HG02763 (cell line): ENCODE data around the gene TMEM248.
"Not testable (repeated sequence)": the region's sequence is repeated elsewhere in the genome, so short reads cannot be mapped to it uniquely, and the experiment has no call there.

ENCODE experiments used
- ATAC-seq: cut with Tn5 transposase; IDR thresholded peaks from one replicate; pipeline ENCODE4 v1.9.1; 2021; ENCODE audit warnings: mild to moderate bottlenecking, moderate library complexity; ENCODE audit not compliant: unreplicated experiment

Gene TMEM248

DNA sequence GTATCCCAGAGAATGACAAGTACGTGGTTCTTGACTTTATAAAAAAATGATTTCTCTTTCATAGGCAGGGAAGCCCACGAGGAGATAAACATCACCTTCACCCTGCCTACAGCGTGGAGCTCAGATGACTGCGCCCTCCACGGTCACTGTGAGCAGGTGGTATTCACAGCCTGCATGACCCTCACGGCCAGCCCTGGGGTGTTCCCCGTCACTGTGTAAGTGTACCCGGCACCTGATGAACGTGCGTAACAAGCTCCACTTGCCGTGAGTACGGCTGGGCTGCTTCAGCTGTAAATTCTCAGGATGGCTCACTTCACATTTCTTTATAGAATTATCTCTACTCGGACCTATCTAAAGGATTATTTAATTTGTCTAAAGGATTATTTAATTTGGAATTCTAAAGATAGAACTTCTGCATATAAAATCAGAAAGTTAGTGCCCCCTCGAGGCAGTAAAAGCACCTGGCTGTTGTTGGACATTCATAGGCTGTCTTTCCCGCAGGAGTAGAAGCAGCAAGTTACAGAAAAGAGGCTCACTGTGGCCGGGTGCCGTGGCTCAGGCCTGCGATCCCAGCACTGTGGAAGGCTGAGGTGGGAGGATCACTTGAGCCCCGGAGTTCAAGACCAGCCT lies 27.6 kb downstream of the TMEM248 start:
- ATAC-seq, result no peak

DNA sequence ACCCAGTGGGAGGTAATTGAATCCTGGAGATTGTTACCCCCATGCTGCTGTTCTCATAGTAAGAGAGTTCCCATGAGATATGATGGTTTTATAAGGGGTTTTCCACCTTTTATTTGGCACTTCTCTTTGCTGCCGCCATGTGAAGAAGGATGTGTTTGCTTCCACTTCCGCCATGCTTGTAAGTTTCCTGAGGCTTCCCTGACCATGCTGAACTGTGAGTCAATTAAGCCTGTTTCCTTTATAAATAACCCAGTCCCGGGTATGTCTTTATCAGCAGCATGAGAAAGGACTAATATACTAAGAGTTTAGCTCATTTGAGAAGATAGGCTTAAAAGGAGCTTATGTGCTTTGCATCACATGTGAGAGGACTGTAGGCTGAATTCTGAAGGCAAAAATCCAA lies 29.3 kb downstream of the TMEM248 start:
- ATAC-seq, result no peak

DNA sequence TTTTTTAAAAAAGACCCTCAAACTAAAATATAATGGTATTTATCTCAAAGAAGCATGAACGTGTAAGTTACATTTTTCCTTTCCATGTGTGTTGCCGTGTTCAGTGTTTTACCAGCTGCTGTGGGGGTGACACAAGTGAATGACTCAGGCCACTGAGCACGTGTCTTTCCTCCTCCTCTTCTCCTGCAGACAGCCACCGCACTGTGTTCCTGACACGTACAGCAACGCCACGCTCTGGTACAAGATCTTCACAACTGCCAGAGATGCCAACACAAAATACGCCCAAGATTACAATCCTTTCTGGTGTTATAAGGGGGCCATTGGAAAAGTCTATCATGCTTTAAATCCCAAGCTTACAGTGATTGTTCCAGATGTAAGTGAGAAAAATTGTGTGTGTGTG lies 29.7 kb downstream of the TMEM248 start:
- no peak for ATAC-seq

DNA sequence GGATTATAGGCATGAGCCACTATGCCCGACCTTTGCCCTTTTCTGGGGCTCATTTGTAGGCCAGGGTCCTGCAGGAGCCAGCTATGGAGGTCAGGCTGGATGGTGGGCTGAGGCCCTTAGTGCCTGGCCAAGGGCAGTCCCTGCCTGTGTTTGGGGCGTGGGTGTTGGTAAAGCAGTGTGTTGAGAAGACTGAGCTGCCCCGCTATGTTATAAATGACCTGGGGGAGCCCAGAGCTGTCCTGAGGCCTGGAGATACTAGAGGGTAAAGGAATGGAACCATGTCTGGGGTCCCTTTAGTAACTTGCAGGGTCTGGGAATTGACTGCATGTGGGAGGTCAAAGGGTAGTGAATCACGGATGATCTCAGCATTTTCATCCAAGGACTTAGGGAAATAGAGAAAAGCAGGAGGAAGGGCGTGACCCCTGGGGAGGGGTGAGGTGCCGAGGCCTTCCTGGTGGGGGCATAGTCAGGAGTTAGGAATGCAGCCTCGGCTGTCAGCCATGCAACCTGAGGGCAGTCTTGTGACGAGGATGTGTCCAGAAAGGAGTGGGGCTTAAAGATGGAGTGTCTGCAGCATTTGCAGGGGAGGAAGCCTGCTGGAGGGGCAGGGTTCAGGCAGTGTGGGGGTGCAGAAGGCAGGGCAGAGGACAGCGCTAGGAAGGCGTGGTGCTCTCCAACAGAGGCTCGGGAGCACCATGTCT lies 31.5 kb downstream of the TMEM248 start:
- no peak for ATAC-seq

DNA sequence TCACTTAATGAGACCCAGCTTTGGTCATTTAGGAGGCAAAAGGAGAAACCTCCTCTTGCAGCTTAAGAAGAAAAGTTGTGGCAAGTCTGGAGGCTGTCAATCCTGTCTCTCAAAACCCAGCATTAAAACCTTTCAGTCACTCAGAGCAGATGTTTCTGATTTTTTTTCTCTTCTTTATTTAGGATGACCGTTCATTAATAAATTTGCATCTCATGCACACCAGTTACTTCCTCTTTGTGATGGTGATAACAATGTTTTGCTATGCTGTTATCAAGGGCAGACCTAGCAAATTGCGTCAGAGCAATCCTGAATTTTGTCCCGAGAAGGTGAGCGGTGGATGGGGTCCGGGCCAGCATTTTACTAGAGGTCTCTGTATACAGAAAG lies 32.0 kb downstream of the TMEM248 start:
- ATAC-seq, result no peak

DNA sequence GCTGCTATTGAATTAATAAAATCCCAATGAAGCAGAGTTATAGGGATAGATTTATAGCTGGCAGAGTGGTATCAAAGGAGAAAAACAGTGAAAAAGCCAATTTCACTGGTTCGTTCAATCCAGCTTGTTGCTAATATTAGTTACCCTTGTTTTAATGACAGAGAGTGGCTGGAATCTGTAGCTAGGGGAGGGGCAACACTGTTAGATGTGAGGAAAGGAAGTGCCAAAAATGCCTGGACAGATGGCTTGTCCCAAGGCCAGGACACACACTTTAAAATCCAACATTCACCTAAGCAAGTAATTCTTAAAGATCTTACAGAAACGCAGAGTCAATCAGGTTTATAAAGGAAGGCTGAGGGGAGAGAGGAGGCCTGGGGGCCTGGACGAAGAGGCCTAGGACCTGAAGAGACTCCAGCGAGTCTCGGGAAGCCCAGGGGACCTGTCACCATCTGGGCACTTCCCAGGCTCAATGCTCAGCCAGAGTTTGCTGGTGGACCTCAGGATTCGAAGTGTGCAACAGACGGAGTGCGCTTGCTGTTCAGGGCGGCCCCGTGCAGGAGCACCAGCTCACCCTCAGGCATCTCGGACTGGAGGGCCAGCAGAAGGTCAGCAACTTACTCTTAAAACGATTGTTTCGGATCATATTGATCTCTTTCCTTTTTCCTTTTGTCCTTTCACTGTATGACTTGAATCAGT lies 36.7 kb downstream of the TMEM248 start:
- ATAC-seq, result no peak

DNA sequence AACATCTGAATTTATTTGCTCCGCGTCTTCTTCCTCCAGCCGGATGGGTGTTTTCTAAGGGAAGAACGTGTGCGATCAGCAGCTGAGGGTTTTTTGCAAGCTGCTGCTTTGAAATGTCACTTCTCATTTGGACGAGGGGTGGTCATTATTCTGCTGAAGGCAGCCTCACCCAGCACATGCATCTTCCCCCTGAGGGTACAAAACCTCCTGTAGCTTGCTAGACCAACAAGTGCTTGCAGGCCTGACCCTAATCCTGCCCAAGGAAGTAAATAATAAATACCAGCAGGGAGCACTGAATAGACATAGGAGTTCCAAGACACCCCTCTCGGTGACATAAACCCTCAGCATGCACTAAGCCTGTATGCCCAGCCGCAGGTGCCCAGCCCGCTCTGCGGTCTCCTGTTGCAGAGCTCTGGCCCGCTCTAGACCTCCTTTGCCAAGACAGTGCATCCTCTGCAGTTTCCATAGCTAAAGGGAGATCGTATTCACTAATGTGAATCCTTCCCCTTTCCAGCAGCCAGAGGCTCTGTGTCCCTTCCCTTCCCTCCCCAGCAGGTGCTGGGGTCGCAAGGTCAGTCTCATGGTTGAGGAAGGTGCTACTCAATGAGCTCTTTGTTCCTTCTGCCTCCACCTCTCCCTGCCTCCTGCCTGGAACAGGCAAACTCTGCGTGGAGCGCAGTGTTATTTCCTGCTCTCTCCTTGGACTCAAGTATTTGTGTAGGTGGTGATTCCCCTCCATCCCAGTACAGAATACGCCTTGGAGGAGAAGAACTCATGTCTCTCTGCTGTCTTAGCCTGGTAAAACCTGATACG lies 37.7 kb downstream of the TMEM248 start:
- ATAC-seq, result no peak

DNA sequence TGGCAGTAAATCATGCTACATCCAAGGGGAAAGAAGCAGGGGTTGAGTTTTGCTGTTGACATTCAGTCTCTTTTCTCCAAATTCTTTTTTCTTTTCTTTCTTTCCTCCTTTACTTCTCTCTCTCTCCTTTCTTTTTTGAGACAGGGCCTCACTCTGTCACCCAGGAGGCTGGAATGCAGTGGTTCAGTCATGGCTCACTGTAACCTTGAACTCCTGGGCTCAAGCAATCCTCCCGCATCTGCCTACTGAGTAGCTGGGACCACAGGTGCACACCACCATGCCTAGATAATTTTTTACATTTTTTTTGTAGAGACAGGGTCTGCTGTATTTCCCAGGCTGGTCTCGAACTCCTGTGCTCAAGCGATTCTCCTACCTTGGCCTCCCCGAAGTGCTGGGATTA lies 39.2 kb downstream of the TMEM248 start:
- ATAC-seq, result no peak

DNA sequence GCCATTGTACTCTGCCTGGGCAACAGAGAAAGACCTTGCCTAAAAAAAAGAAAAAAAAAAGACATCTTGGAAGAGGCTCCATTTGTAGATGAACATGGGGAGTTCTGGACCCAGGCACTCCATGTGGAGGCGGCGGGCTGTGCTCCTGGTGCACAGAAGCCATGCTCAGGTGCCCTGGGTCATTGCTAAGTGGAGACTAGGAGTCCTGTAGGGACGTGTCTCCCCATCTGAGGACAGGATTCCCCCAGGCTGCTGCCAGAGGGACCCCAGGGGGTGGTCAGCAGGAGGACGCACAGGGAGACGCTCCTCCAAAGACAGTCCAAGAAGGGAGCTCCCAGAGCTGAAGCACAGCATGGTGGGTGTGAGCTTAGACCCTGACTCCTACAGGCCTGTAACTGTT lies 40.1 kb downstream of the TMEM248 start:
- no peak for ATAC-seq

DNA sequence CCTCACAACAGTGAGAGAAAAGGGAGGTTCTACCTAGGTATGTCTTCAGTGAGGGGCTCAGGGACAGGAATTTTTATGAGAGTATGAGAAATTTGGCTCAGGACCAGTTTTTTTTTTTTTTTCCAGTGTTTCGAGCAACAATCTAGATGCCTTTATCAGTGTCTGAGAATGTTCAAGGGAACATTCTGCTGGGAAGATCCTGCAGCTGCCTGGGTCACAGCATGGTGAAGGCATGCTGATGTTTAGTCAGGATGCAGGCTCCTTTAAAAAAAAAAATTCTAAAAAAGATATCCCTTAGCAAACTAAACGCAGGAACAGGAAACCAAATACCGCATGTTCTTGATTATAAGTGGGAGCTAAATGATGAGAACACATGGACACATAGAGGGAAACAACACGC lies 43.4 kb downstream of the TMEM248 start:
- no peak for ATAC-seq

DNA sequence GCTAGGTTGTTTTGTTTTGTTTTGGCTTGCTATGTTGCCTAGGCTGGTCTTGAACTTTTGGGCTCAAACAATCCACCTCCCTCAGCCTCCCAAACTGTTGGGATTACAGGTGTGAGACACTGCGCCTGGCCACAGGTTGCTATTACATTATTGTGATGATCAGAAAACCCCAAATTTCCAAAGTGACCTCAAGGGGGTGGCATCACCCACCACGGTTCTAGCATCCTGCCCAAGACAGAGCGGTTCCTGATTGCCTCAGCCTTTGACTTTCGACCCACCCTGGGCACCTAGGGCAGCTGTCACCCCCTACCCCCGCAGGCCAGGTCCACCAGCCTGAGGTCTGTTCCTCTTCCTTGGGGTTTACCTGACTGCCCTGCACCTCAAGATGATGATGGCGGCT lies 46.0 kb downstream of the TMEM248 start:
- no peak for ATAC-seq

DNA sequence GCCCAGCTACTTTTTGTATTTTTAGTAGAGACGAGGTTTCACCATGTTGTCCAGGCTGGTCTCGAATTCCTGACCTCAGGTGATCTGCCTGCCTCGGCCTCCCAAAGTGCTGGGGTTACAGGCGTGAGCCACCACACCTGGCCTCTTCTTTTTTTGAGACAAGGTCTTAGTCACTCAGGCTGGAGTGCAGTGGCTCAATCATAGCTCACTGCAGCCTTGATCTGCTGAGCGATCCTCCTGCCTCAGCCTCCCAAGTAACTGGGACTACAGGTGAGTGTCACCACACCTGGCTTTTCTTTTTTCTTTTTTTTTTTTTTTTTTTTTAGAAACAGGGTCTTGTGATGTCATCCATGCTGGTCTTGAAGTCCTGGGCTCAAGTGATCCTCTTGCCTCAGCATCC lies 48.0 kb downstream of the TMEM248 start:
- not testable (repeated sequence) for ATAC-seq

DNA sequence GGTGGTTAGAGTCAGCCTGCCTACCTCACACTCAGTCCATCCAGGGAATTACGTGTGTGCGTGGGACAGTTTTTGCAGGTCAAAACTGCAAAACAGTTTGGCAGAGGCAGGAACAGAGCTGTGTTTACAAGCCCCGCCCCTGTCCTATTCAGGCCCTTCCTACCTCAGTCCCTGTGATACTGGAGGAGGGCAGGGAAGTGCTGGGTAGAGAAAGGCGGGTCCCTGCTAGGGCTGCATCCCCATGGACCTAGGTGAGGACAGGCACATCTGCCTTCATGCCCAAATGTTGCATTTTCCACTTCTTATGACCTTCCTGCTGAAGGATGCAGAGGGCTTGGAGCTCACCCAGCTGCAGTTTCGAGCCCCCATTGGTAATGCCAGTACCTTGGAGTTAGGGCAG lies 49.3 kb downstream of the TMEM248 start:
- ATAC-seq, result no peak

DNA sequence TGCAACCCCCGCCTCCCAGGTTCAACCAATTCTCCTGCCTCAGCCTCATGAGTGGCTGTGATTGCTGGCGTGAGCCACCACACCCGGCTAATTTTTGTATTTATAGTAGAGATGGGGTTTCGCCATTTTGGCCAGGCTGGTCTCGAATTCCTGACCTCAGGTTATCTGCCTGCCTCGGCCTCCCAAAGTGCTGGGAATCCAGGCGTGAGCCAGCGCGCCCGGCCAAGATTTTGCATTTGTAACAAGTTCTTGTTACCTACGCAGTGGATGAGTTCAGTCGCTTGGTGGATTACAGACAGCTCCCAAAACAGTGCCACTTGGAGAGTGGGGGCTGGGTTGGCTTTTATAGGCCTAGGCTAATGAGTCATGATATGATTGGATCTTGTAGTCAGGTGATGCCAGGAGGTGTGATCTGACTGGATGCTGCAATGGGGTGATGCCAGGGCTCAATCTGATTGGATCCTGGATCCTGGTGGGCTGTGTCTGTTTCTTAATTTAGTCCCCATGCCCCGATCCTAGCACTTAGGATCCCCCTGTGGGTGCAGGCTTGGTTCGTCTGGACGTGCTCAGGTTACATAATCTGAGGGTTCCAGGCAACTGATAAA lies 54.1 kb downstream of the TMEM248 start:
- ATAC-seq, result no peak

DNA sequence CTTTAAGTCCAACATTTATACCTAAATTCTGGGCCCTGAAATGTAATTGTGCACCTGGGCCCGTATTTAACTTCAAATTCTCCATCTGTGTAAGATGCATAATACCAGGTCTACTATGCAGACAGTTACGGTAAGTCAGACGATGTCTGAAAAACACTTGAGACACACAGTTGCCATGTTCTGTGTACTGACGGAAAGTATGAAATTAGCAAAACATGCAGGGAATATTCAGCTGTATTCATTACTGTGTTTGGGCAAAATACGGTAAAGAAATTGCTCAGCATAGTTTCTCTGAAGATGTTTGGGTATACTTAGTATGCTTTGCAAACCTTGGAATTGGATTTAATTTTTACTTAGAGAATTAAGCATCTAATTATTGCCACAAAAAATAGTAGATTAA lies 57.3 kb downstream of the TMEM248 start:
- not testable (repeated sequence) for ATAC-seq

DNA sequence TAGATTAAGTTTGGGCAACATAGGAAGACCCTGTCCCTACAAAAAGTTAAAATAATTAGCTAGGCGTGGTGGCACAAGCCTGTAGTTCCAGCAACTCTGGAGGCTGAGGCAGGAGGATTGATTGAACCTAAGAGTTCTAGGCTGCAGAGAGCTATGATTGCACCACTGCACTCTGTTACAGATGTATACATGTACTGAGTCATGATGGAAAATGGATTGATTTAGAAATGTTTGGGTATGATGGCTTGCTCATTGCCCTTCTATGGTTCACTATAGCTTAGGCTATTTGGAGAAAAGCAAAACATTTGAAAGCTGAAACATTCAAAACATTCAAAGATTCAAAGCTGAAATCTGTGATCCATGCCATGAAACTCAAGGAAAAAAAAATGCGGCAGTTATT lies 58.0 kb downstream of the TMEM248 start:
- ATAC-seq, result not testable (repeated sequence)

DNA sequence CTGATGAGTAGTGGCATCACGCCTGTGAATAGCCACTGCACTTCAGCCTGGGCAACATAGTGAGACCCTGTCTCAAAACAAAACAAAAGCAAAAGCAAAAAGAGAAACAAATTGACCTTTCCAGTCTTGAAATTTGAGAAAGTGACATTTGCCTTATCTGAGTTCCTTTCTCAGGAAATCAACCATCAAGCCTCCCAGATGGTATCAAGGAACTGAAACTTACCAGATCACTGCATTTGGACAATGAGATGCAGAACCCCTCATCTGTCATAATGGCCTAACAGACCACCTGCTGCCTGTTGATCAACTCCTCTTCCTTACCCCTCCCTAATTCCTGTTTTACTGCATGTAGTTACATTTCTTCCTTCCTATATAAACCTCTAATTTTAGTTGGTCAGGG lies 59.3 kb downstream of the TMEM248 start:
- not testable (repeated sequence) for ATAC-seq

DNA sequence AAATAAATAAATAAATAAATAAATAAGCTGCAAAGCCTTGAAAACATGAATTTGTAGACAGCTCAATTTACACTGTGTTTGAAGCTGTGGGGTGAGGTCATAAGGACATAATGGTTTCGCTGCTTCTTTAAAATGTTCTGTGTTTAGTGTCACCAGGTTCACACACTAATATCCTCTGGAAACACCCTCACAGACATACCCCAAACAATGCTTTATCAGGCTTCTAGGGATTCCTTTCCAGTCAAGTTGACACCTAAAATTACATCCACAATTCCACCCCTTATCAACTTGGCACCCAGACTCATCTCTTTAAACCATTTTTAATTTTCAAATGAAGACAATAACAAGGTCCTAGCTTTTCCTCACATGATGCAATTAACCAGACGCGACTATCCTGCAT lies 68.5 kb downstream of the TMEM248 start:
- not testable (repeated sequence) for ATAC-seq

DNA sequence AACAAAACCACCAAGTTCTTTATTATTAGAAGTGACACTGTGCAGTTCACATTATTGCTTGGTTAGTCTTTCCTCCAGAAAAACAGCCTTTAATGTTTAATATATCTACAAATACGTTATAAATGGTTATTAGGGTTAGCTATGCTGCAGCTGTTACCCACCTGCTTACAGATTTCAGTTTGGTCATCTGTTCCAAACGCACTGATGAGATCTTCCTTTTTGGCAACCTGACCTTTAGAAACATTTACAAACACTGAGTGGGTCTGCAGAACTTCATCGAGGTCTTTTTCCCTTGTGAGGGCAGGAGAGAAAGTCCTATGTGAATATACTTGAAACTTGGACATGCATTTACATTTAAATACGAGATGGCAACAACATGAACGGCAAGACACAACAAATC lies 73.0 kb downstream of the TMEM248 start:
- ATAC-seq, result not testable (repeated sequence)

DNA sequence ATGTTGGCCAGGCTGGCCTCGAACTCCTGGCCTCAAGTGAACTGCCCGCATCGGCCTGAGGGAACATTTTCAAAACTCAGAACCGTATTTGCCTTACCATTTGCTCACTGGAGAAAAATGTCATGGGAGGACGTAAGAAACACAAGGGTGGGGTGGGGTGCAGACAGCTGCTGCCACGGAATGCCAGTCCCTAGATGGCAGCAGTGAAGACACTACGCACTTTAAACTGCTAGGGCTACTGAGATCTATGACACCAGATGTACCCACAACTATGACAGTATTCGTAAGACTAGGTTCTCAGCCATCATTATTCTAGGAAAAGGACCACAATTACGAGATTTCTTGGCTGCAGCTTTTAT lies 73.6 kb downstream of the TMEM248 start:
- peak; percentile 26 for ATAC-seq
